HUES6 (cell line): ENCODE results near the gene TRAPPC2B.
A peak's percentile ranks its signal among the peaks of the same experiment; 100 is the strongest.

Experiments
- H3K27ac ChIP-seq: 2 replicates; pipeline ENCODE4 v1.7.0; 2013; ENCODE audit warnings: low read depth, mild to moderate bottlenecking, low read length, inconsistent platforms
- H3K27me3 ChIP-seq: 2 replicates; pipeline ENCODE4 v1.6.1; 2013; ENCODE audit warnings: low read length; ENCODE audit not compliant: control insufficient read depth, insufficient read depth
- H3K36me3 ChIP-seq: 2 replicates; pipeline ENCODE4 v1.6.1; 2013; ENCODE audit warnings: low read length; ENCODE audit not compliant: control insufficient read depth, insufficient read depth
- H3K4me1 ChIP-seq: 2 replicates; pipeline ENCODE4 v1.6.1; 2013; ENCODE audit warnings: low read length; ENCODE audit not compliant: control insufficient read depth, insufficient read depth
- H3K4me3 ChIP-seq: 2 replicates; pipeline ENCODE4 v1.5.1; 2013; ENCODE audit warnings: low read depth, low read length
- H3K9ac ChIP-seq: one replicate; pipeline ENCODE4 v1.6.1; 2013; ENCODE audit warnings: mild to moderate bottlenecking, low read length
- H3K9me3 ChIP-seq: 2 replicates; pipeline ENCODE4 v1.6.1; 2013; ENCODE audit warnings: low read depth, low read length; ENCODE audit not compliant: control insufficient read depth, insufficient read depth

Gene TRAPPC2B

GRCh38 chr19:57362997-57363687, at the start of gene TRAPPC2B, which contains the start of gene ZNF547:
Gene TRAPPC2B (plus strand): TSS chr19:57363551. CDS start chr19:57364834, 1,283 bp downstream.
Gene ZNF547 (plus strand): TSS chr19:57363551. CDS start chr19:57368556, 5,005 bp downstream.
- Histone ChIP-seq H3K4me3 (peak within 1 kb of the TSS; percentile 65), H3K27ac (peak within 1 kb of the TSS; percentile 43), H3K9me3 (no peaks in the 10 kb centered on the region), H3K4me1 (peaks cover 2% of the 10 kb centered on the region; the same call in 1 of the 2 replicates), H3K36me3 (peaks cover 8% of the 10 kb centered on the region), H3K9ac (peak within 1 kb of the TSS; percentile 67), H3K27me3 (no peaks in the 10 kb centered on the region)

- Histone ChIP-seq H3K9me3 (no peaks in the 10 kb centered on the region), H3K36me3 (no peaks in the 10 kb centered on the region), H3K4me1 (no peaks in the 10 kb centered on the region), H3K27ac (no peak overlapping the region), H3K9ac (no peak overlapping the region), H3K27me3 (peaks cover 53% of the 10 kb centered on the region), H3K4me3 (no peak overlapping the region)
Measured at GRCh38 chr19:57314146-57314545, 49.2 kb upstream of the TRAPPC2B start.

- Histone ChIP-seq H3K4me3 (peak overlapping the region; percentile 47; the same call in 1 of the 2 replicates), H3K9ac (no peak overlapping the region), H3K27ac (no peak overlapping the region), H3K36me3 (no peaks in the 10 kb centered on the region), H3K9me3 (no peaks in the 10 kb centered on the region), H3K27me3 (peaks cover 48% of the 10 kb centered on the region), H3K4me1 (peaks cover 4% of the 10 kb centered on the region; the same call in 1 of the 2 replicates)
Measured at GRCh38 chr19:57317503-57317902, 45.8 kb upstream of the TRAPPC2B start.

- Histone ChIP-seq H3K9me3 (no peaks in the 10 kb centered on the region), H3K36me3 (peaks cover 15% of the 10 kb centered on the region)
Measured at GRCh38 chr19:57319869-57320179, 43.5 kb upstream of the TRAPPC2B start.

GRCh38 chr19:57320180-57321084, 42.9 kb upstream of the TRAPPC2B start, which contains the start of gene ZNF543:
Gene ZNF543 (plus strand): TSS chr19:57320472. CDS start chr19:57320854, 382 bp downstream.
- Histone ChIP-seq H3K27me3 (peaks cover 29% of the 10 kb centered on the region), H3K27ac (peak within 1 kb of the TSS; percentile 46; the same call in 1 of the 2 replicates), H3K9ac (peak within 1 kb of the TSS; percentile 88), H3K9me3 (no peaks in the 10 kb centered on the region), H3K4me1 (peaks cover 4% of the 10 kb centered on the region; the same call in 1 of the 2 replicates), H3K36me3 (peaks cover 21% of the 10 kb centered on the region), H3K4me3 (peak within 1 kb of the TSS; percentile 90)

More at GRCh38 chr19:57319869-57320179, 43.5 kb upstream of the TRAPPC2B start:
- peaks cover 35% of the 10 kb centered on the region for H3K27me3 ChIP-seq
- H3K4me3 ChIP-seq: peak overlapping the region; percentile 90
- H3K9ac ChIP-seq: peak overlapping the region; percentile 24
- no peak overlapping the region for H3K27ac ChIP-seq
- peaks cover 4% of the 10 kb centered on the region; the same call in 1 of the 2 replicates for H3K4me1 ChIP-seq

- peak overlapping the region; percentile 88 for H3K9ac ChIP-seq
- H3K36me3 ChIP-seq: peaks cover 28% of the 10 kb centered on the region
- no peak overlapping the region for H3K27ac ChIP-seq
- H3K4me3 ChIP-seq: peak overlapping the region; percentile 90
- peaks cover 4% of the 10 kb centered on the region; the same call in 1 of the 2 replicates for H3K4me1 ChIP-seq
- H3K27me3 ChIP-seq: peaks cover 22% of the 10 kb centered on the region
- H3K9me3 ChIP-seq: no peaks in the 10 kb centered on the region
Measured at GRCh38 chr19:57321116-57321515, 42.2 kb upstream of the TRAPPC2B start.

- Histone ChIP-seq H3K9ac (peak overlapping the region; percentile 88), H3K9me3 (no peaks in the 10 kb centered on the region), H3K27me3 (peaks cover 16% of the 10 kb centered on the region), H3K4me1 (peaks cover 4% of the 10 kb centered on the region; the same call in 1 of the 2 replicates), H3K4me3 (peak overlapping the region; percentile 90), H3K27ac (no peak overlapping the region), H3K36me3 (peaks cover 33% of the 10 kb centered on the region)
Measured at GRCh38 chr19:57321751-57322150, 41.6 kb upstream of the TRAPPC2B start.

GRCh38 chr19:57324992-57325391, 38.4 kb upstream of the TRAPPC2B start:
- Histone ChIP-seq H3K4me3 (no peak overlapping the region), H3K27ac (no peak overlapping the region), H3K36me3 (peaks cover 63% of the 10 kb centered on the region), H3K9me3 (no peaks in the 10 kb centered on the region), H3K4me1 (no peaks in the 10 kb centered on the region), H3K27me3 (no peaks in the 10 kb centered on the region), H3K9ac (no peak overlapping the region)

- Histone ChIP-seq H3K9me3 (no peaks in the 10 kb centered on the region), H3K27me3 (no peaks in the 10 kb centered on the region), H3K4me1 (no peaks in the 10 kb centered on the region), H3K4me3 (no peak overlapping the region), H3K27ac (no peak overlapping the region), H3K36me3 (peaks cover 68% of the 10 kb centered on the region), H3K9ac (no peak overlapping the region)
Measured at GRCh38 chr19:57327993-57328392, 35.4 kb upstream of the TRAPPC2B start.

- Histone ChIP-seq H3K27ac (no peak overlapping the region), H3K27me3 (no peaks in the 10 kb centered on the region), H3K36me3 (peaks cover 11% of the 10 kb centered on the region), H3K9me3 (no peaks in the 10 kb centered on the region), H3K9ac (no peak overlapping the region), H3K4me3 (no peak overlapping the region), H3K4me1 (no peaks in the 10 kb centered on the region)
Measured at GRCh38 chr19:57334191-57334590, 29.2 kb upstream of the TRAPPC2B start.
